ENCODE measurements around the gene MT4. TPM values are rescaled to one million over a fixed set of nuclear protein-coding genes. Genes with fewer than 3 reads are reported as not detected.

Gene MT4
- total and polyA plus RNA-seq, 2 of the 4 experiments (the other 2 are of a cell fraction), result not detected

GRCh38 chr16:56559109-56559508 is 5.8 kb upstream of the MT4 start:
- Histone ChIP-seq H2AK5ac (ENCODE audit: low read depth, low read length) (no peak overlapping the region), H3K9me3 (ENCODE audit: control insufficient read depth, insufficient read depth, low read length) (no peaks in the 10 kb centered on the region), H3K4me2 (ENCODE audit: low read depth, low read length) (no peak overlapping the region), H3K9me1 (ENCODE audit: insufficient read depth, low read length) (0 out of 2 replicates have a peak, but pooled peaks cover 4% of the 10 kb centered on the region), H2BK15ac (ENCODE audit: low read depth, low read length) (no peak overlapping the region), H3K56ac (ENCODE audit: extremely low read depth, insufficient read depth, low read length) (no peak overlapping the region), H2BK120ac (ENCODE audit: low read depth, low read length) (no peak overlapping the region), H2AFZ (replicated peaks; ENCODE audit: low read length, poor library complexity) (no peak overlapping the region), H2BK5ac (ENCODE audit: low read depth, low read length, poor library complexity, severe bottlenecking) (no peak overlapping the region), H3K36me3 (ENCODE audit: control insufficient read depth, insufficient read depth, low read length) (no peaks in the 10 kb centered on the region), H3K18ac (ENCODE audit: low read depth, low read length) (no peak overlapping the region), H3K9ac (ENCODE audit: low read depth, low read length) (no peak overlapping the region), H3K27me3 (ENCODE audit: control insufficient read depth, insufficient read depth, low read length) (peaks cover 24% of the 10 kb centered on the region), H3K4me1 (ENCODE audit: control insufficient read depth, insufficient read depth, low read length) (no peaks in the 10 kb centered on the region), H3K23ac (ENCODE audit: low read depth, low read length) (no peak overlapping the region), H4K20me1 (ENCODE audit: insufficient read depth, low read length) (no peaks in the 10 kb centered on the region), H3K4ac (ENCODE audit: low read depth, low read length) (no peak overlapping the region), H3K27ac (ENCODE audit: insufficient read depth, low read length) (no peak overlapping the region), H4K5ac (ENCODE audit: low read depth, low read length) (no peak overlapping the region), H3K79me1 (ENCODE audit: low read depth in 1 of 2, low read length in 2 of 2) (no peaks in the 10 kb centered on the region), H4K8ac (ENCODE audit: low read depth in 2 of 2, low read length in 2 of 2) (no peak overlapping the region), H4K91ac (ENCODE audit: insufficient read depth, low read depth, low read length) (no peak overlapping the region), H2AK9ac (replicated peaks; ENCODE audit: low read depth, low read length, poor library complexity) (no peak overlapping the region), H2BK20ac (ENCODE audit: low read depth, low read length) (no peak overlapping the region), H3K14ac (replicated peaks; ENCODE audit: low read depth, low read length) (no peak overlapping the region), H3K4me3 (ENCODE audit: insufficient read depth, low read depth, low read length) (no peak overlapping the region)
- intact Hi-C loops (cut with micrococcal nuclease), result no loop called here
- CTCF ChIA-PET, result no interaction called here
- DNase-seq (no peak), ATAC-seq (ENCODE audit: low read depth) (no peak)
- in situ Hi-C loops (cut with MboI; ENCODE audit: low sequenced_read_pairs), result no loop called here
- no peak for TF ChIP-seq RAD21 (IDR thresholded peaks at IDR 0.05; ENCODE audit: low read length)
- no peak for TF ChIP-seq CHD1 (IDR thresholded peaks at IDR 0.05; ENCODE audit: low read depth, low read length)
- no peak for TF ChIP-seq CEBPB (IDR thresholded peaks at IDR 0.05; ENCODE audit: low read depth, low read length)
- no peak for TF ChIP-seq BHLHE40 (IDR thresholded peaks at IDR 0.05; ENCODE audit: low read depth, low read length)
- TF ChIP-seq, protein P1, sequence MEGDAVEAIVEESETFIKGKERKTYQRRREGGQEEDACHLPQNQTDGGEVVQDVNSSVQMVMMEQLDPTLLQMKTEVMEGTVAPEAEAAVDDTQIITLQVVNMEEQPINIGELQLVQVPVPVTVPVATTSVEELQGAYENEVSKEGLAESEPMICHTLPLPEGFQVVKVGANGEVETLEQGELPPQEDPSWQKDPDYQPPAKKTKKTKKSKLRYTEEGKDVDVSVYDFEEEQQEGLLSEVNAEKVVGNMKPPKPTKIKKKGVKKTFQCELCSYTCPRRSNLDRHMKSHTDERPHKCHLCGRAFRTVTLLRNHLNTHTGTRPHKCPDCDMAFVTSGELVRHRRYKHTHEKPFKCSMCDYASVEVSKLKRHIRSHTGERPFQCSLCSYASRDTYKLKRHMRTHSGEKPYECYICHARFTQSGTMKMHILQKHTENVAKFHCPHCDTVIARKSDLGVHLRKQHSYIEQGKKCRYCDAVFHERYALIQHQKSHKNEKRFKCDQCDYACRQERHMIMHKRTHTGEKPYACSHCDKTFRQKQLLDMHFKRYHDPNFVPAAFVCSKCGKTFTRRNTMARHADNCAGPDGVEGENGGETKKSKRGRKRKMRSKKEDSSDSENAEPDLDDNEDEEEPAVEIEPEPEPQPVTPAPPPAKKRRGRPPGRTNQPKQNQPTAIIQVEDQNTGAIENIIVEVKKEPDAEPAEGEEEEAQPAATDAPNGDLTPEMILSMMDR (conservative IDR thresholded peaks at IDR 0.05; ENCODE audit: low read depth, low read length), result no peak
- no TSS peak for BruUV-seq (replicated peaks)
- POLR2A ChIA-PET (ENCODE audit: unreplicated experiment), result no interaction called here
- 33% methylated on average over 1 of the region's 4 CpGs; no CpG with 5 or more reads in 1 of the 2 experiments for WGBS, 2 experiments (ENCODE audit: extremely low coverage in 2 of 2, insufficient read length in 1 of 2)
- dilution Hi-C loops (cut with HindIII; ENCODE audit: low sequenced_read_pairs, unreplicated experiment), result no loop called here

Data from IMR-90 (cell line).